Stomach (tissue), 9 donors: ENCODE measurements around the gene TP63. TPM values are rescaled to one million over a fixed set of nuclear protein-coding genes. Genes with fewer than 3 reads are reported as not detected.

Experiments
- DNase-seq, 2 donors: peaks; one replicate each; pipeline versions ENCODE4 v3.0.0 to v3.0.0-alpha.2; 2013 to 2019
- H3K27ac ChIP-seq, 5 donors: fragments of 200-600 bp in 4 of 5; sonication (generic) in 4 of 5; one replicate each; pipeline ENCODE4 v1.5.1; 2013 to 2019; ENCODE audit warnings: mild to moderate bottlenecking in 1 of 5, moderate library complexity in 1 of 5
- H3K27me3 ChIP-seq, 3 donors: fragments of 200-600 bp; sonication (generic); one replicate each; pipeline ENCODE4 v1.5.1; 2017 to 2019; ENCODE audit warnings: mixed run types in 1 of 3
- H3K36me3 ChIP-seq, 4 donors: fragments of 200-600 bp; sonication (generic); 1 replicate in 3 of 4; 2 replicates in 1 of 4; pipeline ENCODE4 v1.5.1; 2016 to 2019
- H3K4me1 ChIP-seq, 4 donors: fragments of 200-600 bp; sonication (generic); one replicate each; pipeline ENCODE4 v1.5.1; 2016 to 2019
- H3K4me3 ChIP-seq, 4 donors: fragments of 200-600 bp; sonication (generic) in 3 of 4; one replicate each; pipeline ENCODE4 v1.5.1; 2016 to 2019; ENCODE audit warnings: mild to moderate bottlenecking in 1 of 4
- H3K9me3 ChIP-seq, 4 donors: fragments of 200-600 bp; sonication (generic); one replicate each; pipeline ENCODE4 v1.5.1; 2016 to 2019
- EP300 ChIP-seq: sonication (generic); formaldehyde crosslinking; IDR thresholded peaks from one replicate; pipeline ENCODE4 v1.6.1; 2017; ENCODE audit warnings: antibody characterized with exemption
- POLR2A ChIP-seq, 4 donors: fragments of 450-650 bp; IDR thresholded peaks; one replicate each; pipeline ENCODE4 v1.6.1; 2016; ENCODE audit warnings: antibody characterized with exemption in 4 of 4, control low read depth in 2 of 4, mild to moderate bottlenecking in 1 of 4, moderate library complexity in 1 of 4
- POLR2AphosphoS5 ChIP-seq, 3 donors: sonication (generic); formaldehyde crosslinking; IDR thresholded peaks; one replicate each; pipeline ENCODE4 v1.6.1; 2016; ENCODE audit warnings: antibody characterized with exemption in 3 of 3
- WGBS, 5 donors: extraction: QIAGEN DNeasy Blood & Tissue Kit in 3 of 5; methylation state at CpG; one replicate each; pipeline versions ENCODE4 v1.1.5 to v1.1.7; 2013 to 2018; 5-methylcytosine and 5-hydroxymethylcytosine counted together
- intact Hi-C: fragments of 100-400 bp; cut with DNase I; formaldehyde crosslinking; loops from one replicate; pipeline ENCODE4 v1.15.1; 2023; ENCODE audit warnings: low total_unique reads
- polyA plus RNA-seq, 3 donors: library from polyadenylated mRNA; stranded (reverse); fragments of 200-250 nt; gene quantifications; one replicate each; pipeline ENCODE4 v1.2.3, GENCODE V29; 2013
- total RNA-seq, 5 donors: library from RNA; depleted of rRNA; stranded (reverse); fragments of >200 nt; gene quantifications; one replicate each; pipeline versions ENCODE4 v1.1.0 to v1.2.3, GENCODE V29; 2014 to 2016
- TF ChIP-seq, protein P1 (sequence below), 7 experiments: fragments of 450-650 bp in 4 of 7; fragments of 200-600 bp in 3 of 7; sonication (generic) in 3 of 7; IDR thresholded peaks; one replicate each; pipeline ENCODE4 v1.5.1; 2016 to 2019; ENCODE audit warnings: antibody characterized with exemption in 7 of 7, control low read depth in 2 of 7, mild to moderate bottlenecking in 1 of 7
- donor health status: healthy with polysubstance abuse.
- donor health status: Bipolar disorder and iron deficiency.
- donor health status: healthy.

Gene TP63
- total and polyA plus RNA-seq, 8 donors, result 0.15 to 25.6 (median 0.55) TPM; not detected in 5

- H3K4me3 ChIP-seq, result no peak overlapping the region
- intact Hi-C loops, result no loop called here
- no peak overlapping the region for H3K27ac ChIP-seq
- no peaks in the 10 kb centered on the region for H3K9me3 ChIP-seq
- DNase-seq, result no peak
- H3K36me3 ChIP-seq, result no peaks in the 10 kb centered on the region
- no peaks in the 10 kb centered on the region for H3K27me3 ChIP-seq
- H3K4me1 ChIP-seq, result peaks cover 0 to 13% (median 0%) of the 10 kb centered on the region in 4 donors
- TF ChIP-seq EP300, result no peak
- TF ChIP-seq POLR2A (IDR thresholded peaks at IDR 0.05), result no peak
- TF ChIP-seq POLR2AphosphoS5 (IDR thresholded peaks at IDR 0.05), result no peak
- TF ChIP-seq, protein P1, sequence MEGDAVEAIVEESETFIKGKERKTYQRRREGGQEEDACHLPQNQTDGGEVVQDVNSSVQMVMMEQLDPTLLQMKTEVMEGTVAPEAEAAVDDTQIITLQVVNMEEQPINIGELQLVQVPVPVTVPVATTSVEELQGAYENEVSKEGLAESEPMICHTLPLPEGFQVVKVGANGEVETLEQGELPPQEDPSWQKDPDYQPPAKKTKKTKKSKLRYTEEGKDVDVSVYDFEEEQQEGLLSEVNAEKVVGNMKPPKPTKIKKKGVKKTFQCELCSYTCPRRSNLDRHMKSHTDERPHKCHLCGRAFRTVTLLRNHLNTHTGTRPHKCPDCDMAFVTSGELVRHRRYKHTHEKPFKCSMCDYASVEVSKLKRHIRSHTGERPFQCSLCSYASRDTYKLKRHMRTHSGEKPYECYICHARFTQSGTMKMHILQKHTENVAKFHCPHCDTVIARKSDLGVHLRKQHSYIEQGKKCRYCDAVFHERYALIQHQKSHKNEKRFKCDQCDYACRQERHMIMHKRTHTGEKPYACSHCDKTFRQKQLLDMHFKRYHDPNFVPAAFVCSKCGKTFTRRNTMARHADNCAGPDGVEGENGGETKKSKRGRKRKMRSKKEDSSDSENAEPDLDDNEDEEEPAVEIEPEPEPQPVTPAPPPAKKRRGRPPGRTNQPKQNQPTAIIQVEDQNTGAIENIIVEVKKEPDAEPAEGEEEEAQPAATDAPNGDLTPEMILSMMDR (IDR thresholded peaks at IDR 0.05), result no peak
- WGBS, 5 donors, result 78 to 91% (median 81%) methylated on average over 3 of the region's 3 CpGs
These were observed 163.3 kb downstream of the TP63 start for GRCh38 chr3:189794518-189794917.

GRCh38 chr3:189797103-189797750 lies 166.0 kb downstream of the TP63 start:
- intact Hi-C loops, result no loop called here
- no peak overlapping the region for H3K27ac ChIP-seq
- DNase-seq, result no peak
- no peaks in the 10 kb centered on the region for H3K36me3 ChIP-seq
- H3K27me3 ChIP-seq, result no peaks in the 10 kb centered on the region
- H3K9me3 ChIP-seq, result no peaks in the 10 kb centered on the region
- TF ChIP-seq, protein P1 (IDR thresholded peaks at IDR 0.05), result no peak
- TF ChIP-seq EP300 (no peak), POLR2A (IDR thresholded peaks at IDR 0.05) (no peak), POLR2AphosphoS5 (IDR thresholded peaks at IDR 0.05) (no peak)
- no peaks in the 10 kb centered on the region for H3K4me1 ChIP-seq
- H3K4me3 ChIP-seq, result no peak overlapping the region
- 80 to 93% (median 85%) methylated on average over 5 of the region's 5 CpGs for WGBS, 5 donors

DNA sequence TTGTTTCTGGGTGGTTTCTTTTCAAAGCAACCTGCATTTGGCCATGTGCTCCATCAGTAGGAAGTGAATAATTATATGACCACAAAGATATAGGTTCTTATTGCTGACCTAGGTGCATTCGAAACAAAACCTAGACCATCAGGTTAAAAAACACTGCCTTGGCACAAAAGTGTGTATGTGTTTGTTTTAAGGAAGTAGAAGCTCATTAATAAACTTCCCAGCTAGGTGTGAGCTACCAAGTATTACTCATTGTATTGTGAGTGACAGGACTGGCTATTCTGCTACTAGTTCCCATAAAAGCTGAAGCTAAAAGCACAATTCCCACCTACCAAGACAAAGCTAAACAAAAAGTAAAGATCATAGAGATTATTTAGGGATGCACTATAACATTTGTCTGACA lies 168.2 kb downstream of the TP63 start:
- 39 to 67% (median 50%) methylated on average over 1 of the region's 1 CpG for WGBS, 5 donors
- TF ChIP-seq, protein P1 (IDR thresholded peaks at IDR 0.05), result no peak
- TF ChIP-seq EP300, result no peak
- TF ChIP-seq POLR2A (IDR thresholded peaks at IDR 0.05), result no peak
- no peak for TF ChIP-seq POLR2AphosphoS5 (IDR thresholded peaks at IDR 0.05)
- DNase-seq, result no peak
- intact Hi-C loops, result no loop called here
- H3K4me1 ChIP-seq, result no peaks in the 10 kb centered on the region
- H3K27ac ChIP-seq, result no peak overlapping the region
- H3K27me3 ChIP-seq, result no peaks in the 10 kb centered on the region
- no peak overlapping the region for H3K4me3 ChIP-seq
- no peaks in the 10 kb centered on the region for H3K36me3 ChIP-seq
- no peaks in the 10 kb centered on the region for H3K9me3 ChIP-seq

DNA sequence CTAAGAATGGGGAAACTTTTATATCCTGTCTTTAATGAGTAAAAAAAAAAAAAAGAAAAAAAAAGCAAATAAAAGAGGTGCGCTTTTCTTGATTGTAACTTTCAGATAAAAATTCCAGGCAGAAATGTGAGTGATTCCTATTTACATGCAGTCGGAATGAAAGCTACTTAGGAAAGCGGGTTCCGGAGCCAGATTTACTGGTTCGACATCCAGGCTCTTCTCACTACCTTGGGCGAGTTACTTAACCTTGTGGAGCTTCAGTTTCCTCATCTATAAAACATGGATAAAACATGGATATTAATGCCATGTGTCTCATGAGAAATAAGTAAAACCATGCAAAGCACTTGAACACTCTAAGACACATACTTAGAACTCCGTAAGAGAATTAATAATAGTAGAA lies 169.2 kb downstream of the TP63 start:
- intact Hi-C loops, result no loop called here
- H3K36me3 ChIP-seq, result no peaks in the 10 kb centered on the region
- no peak for DNase-seq
- no peaks in the 10 kb centered on the region for H3K9me3 ChIP-seq
- no peak overlapping the region for H3K27ac ChIP-seq
- TF ChIP-seq POLR2A (IDR thresholded peaks at IDR 0.05), result no peak
- TF ChIP-seq, protein P1 (IDR thresholded peaks at IDR 0.05), result no peak
- TF ChIP-seq POLR2AphosphoS5 (IDR thresholded peaks at IDR 0.05), result no peak
- H3K4me1 ChIP-seq, result no peaks in the 10 kb centered on the region
- no peaks in the 10 kb centered on the region for H3K27me3 ChIP-seq
- 81 to 93% (median 91%) methylated on average over 7 of the region's 7 CpGs for WGBS, 5 donors
- H3K4me3 ChIP-seq, result no peak overlapping the region
